GM18868 (cell line): ENCODE data around the gene SULT1E1.
"Not testable (repeated sequence)": the region's sequence is repeated elsewhere in the genome, so short reads cannot be mapped to it uniquely, and the experiment has no call there.

ENCODE experiments used
- ATAC-seq: cut with Tn5 transposase; IDR thresholded peaks from one replicate; pipeline ENCODE4 v1.9.1; 2021; ENCODE audit warnings: mild to moderate bottlenecking, moderate library complexity; ENCODE audit not compliant: unreplicated experiment

Gene SULT1E1

GRCh38 chr4:69843932-69844331 lies 16.0 kb downstream of the SULT1E1 start:
- peak; percentile 43 for ATAC-seq

- ATAC-seq: no peak
Measured at GRCh38 chr4:69843301-69843700, 16.6 kb downstream of the SULT1E1 start.

GRCh38 chr4:69838977-69839376 lies 21.0 kb downstream of the SULT1E1 start:
- no peak for ATAC-seq

- ATAC-seq: no peak
Measured at GRCh38 chr4:69836287-69836686, 23.7 kb downstream of the SULT1E1 start.

GRCh38 chr4:69835766-69836165 lies 24.2 kb downstream of the SULT1E1 start:
- no peak for ATAC-seq

- no peak for ATAC-seq
Measured at GRCh38 chr4:69833251-69833650, 26.7 kb downstream of the SULT1E1 start.

- no peak for ATAC-seq
Measured at GRCh38 chr4:69832326-69833030, 27.5 kb downstream of the SULT1E1 start.

GRCh38 chr4:69831646-69832325 lies 28.2 kb downstream of the SULT1E1 start:
- ATAC-seq: peak; percentile 98

- ATAC-seq: no peak
Measured at GRCh38 chr4:69831270-69831627, 28.7 kb downstream of the SULT1E1 start.

- peak; percentile 33 for ATAC-seq
Measured at GRCh38 chr4:69830560-69831269, 29.2 kb downstream of the SULT1E1 start.

GRCh38 chr4:69830192-69830559 lies 29.8 kb downstream of the SULT1E1 start:
- no peak for ATAC-seq

GRCh38 chr4:69829678-69830077 lies 30.3 kb downstream of the SULT1E1 start:
- ATAC-seq: no peak

GRCh38 chr4:69828828-69829227 lies 31.1 kb downstream of the SULT1E1 start:
- no peak for ATAC-seq

GRCh38 chr4:69825056-69825455 lies 34.9 kb downstream of the SULT1E1 start:
- not testable (repeated sequence) for ATAC-seq

- peak; percentile 98 for ATAC-seq
Measured at GRCh38 chr4:69823481-69824186, 36.3 kb downstream of the SULT1E1 start.

GRCh38 chr4:69823048-69823447 lies 36.9 kb downstream of the SULT1E1 start:
- peak; percentile 19 for ATAC-seq

GRCh38 chr4:69822198-69822597 lies 37.7 kb downstream of the SULT1E1 start:
- ATAC-seq: no peak

- ATAC-seq: no peak
Measured at GRCh38 chr4:69818060-69818639, 41.8 kb downstream of the SULT1E1 start.

GRCh38 chr4:69816236-69816635 lies 43.7 kb downstream of the SULT1E1 start:
- ATAC-seq: no peak

GRCh38 chr4:69813628-69814027 lies 46.3 kb downstream of the SULT1E1 start:
- peak; percentile 54 for ATAC-seq

GRCh38 chr4:69811166-69811565 lies 48.8 kb downstream of the SULT1E1 start:
- no peak for ATAC-seq
